Urinary bladder (tissue), 4 donors: ENCODE measurements around the gene SCO1. TPM values are rescaled to one million over a fixed set of nuclear protein-coding genes. Genes with fewer than 3 reads are reported as not detected.
"Not testable (repeated sequence)": the region's sequence is repeated elsewhere in the genome, so short reads cannot be mapped to it uniquely, and the experiment has no call there.

Experiments used
- DNase-seq: peaks from one replicate; pipeline ENCODE4 v3.0.0-alpha.2; 2015; ENCODE audit errors: extremely low spot score
- H3K27ac ChIP-seq: one replicate; pipeline ENCODE4 v1.5.1; 2013; ENCODE audit warnings: low read depth, mild to moderate bottlenecking, moderate library complexity
- H3K36me3 ChIP-seq: one replicate; pipeline ENCODE4 v1.6.1; 2013; ENCODE audit warnings: mild to moderate bottlenecking, moderate library complexity; ENCODE audit not compliant: insufficient read depth
- H3K4me1 ChIP-seq: one replicate; pipeline ENCODE4 v1.6.1; 2013; ENCODE audit warnings: mild to moderate bottlenecking, moderate library complexity; ENCODE audit not compliant: insufficient read depth
- H3K4me3 ChIP-seq: one replicate; pipeline ENCODE4 v1.5.1; 2013; ENCODE audit warnings: low read depth, low read length
- WGBS: extraction: QIAGEN DNeasy Blood & Tissue Kit; methylation state at CpG from one replicate; pipeline ENCODE4 v1.1.7; 2013; 5-methylcytosine and 5-hydroxymethylcytosine counted together
- polyA plus RNA-seq: library from polyadenylated mRNA; stranded (reverse); fragments of 200-250 nt; gene quantifications from one replicate; pipeline ENCODE4 v1.2.3, GENCODE V29; 2013
- total RNA-seq: library from RNA; depleted of rRNA; stranded (reverse); fragments of >200 nt; gene quantifications from one replicate; pipeline ENCODE4 v1.2.3, GENCODE V29; 2014
- donor health status: healthy with polysubstance abuse.
- donor health status: healthy.

The SCO1 gene
- total and polyA plus RNA-seq, 2 donors: 20.5 to 25.1 TPM

- H3K27ac ChIP-seq, H3K4me1 ChIP-seq, H3K36me3 ChIP-seq, H3K4me3 ChIP-seq, DNase-seq: not testable (repeated sequence)
- 87% methylated on average over 6 of the region's 6 CpGs for WGBS
Measured at GRCh38 chr17:10732121-10732520, 34.8 kb upstream of the SCO1 start.

GRCh38 chr17:10731408-10731879, 34.1 kb upstream of the SCO1 start:
- no peak overlapping the region for H3K4me3 ChIP-seq
- H3K27ac ChIP-seq: no peak overlapping the region
- H3K36me3 ChIP-seq: no peaks in the 10 kb centered on the region
- H3K4me1 ChIP-seq: no peaks in the 10 kb centered on the region
- 90% methylated on average over 6 of the region's 6 CpGs for WGBS
- no peak for DNase-seq

GRCh38 chr17:10730247-10730646, 32.9 kb upstream of the SCO1 start:
- H3K4me3 ChIP-seq: peak overlapping the region; percentile 50
- 12% methylated on average over 15 of the region's 15 CpGs for WGBS
- DNase-seq, H3K4me1 ChIP-seq, H3K36me3 ChIP-seq, H3K27ac ChIP-seq: not testable (repeated sequence)

GRCh38 chr17:10729334-10730193, 32.2 kb upstream of the SCO1 start, which contains the start of gene TMEM220:
Gene TMEM220, minus strand, starts transcription at chr17:10730023. Its CDS starts 172 bp downstream, at chr17:10729851.
- WGBS: 1% methylated on average over 79 of the region's 79 CpGs
- Histone ChIP-seq H3K27ac (peak within 1 kb of the TSS; percentile 90), H3K4me3 (peak within 1 kb of the TSS; percentile 50), H3K4me1 (no peaks in the 10 kb centered on the region), H3K36me3 (peaks cover 5% of the 10 kb centered on the region)
- DNase-seq: peak; percentile 17

GRCh38 chr17:10728331-10728892, 31.1 kb upstream of the SCO1 start:
- H3K27ac ChIP-seq: no peak overlapping the region
- H3K36me3 ChIP-seq: peaks cover 5% of the 10 kb centered on the region
- no peaks in the 10 kb centered on the region for H3K4me1 ChIP-seq
- 95% methylated on average over 10 of the region's 10 CpGs for WGBS
- no peak overlapping the region for H3K4me3 ChIP-seq
- DNase-seq: no peak

GRCh38 chr17:10727192-10727591, 29.9 kb upstream of the SCO1 start:
- WGBS: 81% methylated on average over 5 of the region's 5 CpGs
- DNase-seq: no peak
- H3K27ac ChIP-seq: no peak overlapping the region
- no peak overlapping the region for H3K4me3 ChIP-seq
- H3K36me3 ChIP-seq: peaks cover 5% of the 10 kb centered on the region
- H3K4me1 ChIP-seq: no peaks in the 10 kb centered on the region

GRCh38 chr17:10726196-10726595, 28.9 kb upstream of the SCO1 start:
- no peaks in the 10 kb centered on the region for H3K4me1 ChIP-seq
- no peak overlapping the region for H3K27ac ChIP-seq
- no peak for DNase-seq
- H3K4me3 ChIP-seq: no peak overlapping the region
- peaks cover 5% of the 10 kb centered on the region for H3K36me3 ChIP-seq
- 62% methylated on average over 2 of the region's 2 CpGs for WGBS

- DNase-seq: no peak
- Histone ChIP-seq H3K27ac (no peak overlapping the region), H3K4me1 (no peaks in the 10 kb centered on the region), H3K4me3 (no peak overlapping the region), H3K36me3 (peaks cover 5% of the 10 kb centered on the region)
- 92% methylated on average over 3 of the region's 3 CpGs for WGBS
Measured at GRCh38 chr17:10725262-10725661, 27.9 kb upstream of the SCO1 start.

- DNase-seq: no peak
- no peak overlapping the region for H3K4me3 ChIP-seq
- H3K36me3 ChIP-seq: peaks cover 5% of the 10 kb centered on the region
- WGBS: 87% methylated on average over 11 of the region's 11 CpGs
- H3K4me1 ChIP-seq: no peaks in the 10 kb centered on the region
- no peak overlapping the region for H3K27ac ChIP-seq
Measured at GRCh38 chr17:10724546-10725195, 27.3 kb upstream of the SCO1 start.

- H3K4me3 ChIP-seq: no peak overlapping the region
- 44% methylated on average over 1 of the region's 1 CpG for WGBS
- no peak overlapping the region for H3K27ac ChIP-seq
- H3K36me3 ChIP-seq: no peaks in the 10 kb centered on the region
- no peak for DNase-seq
- no peaks in the 10 kb centered on the region for H3K4me1 ChIP-seq
Measured at GRCh38 chr17:10718547-10718946, 21.2 kb upstream of the SCO1 start.

GRCh38 chr17:10716218-10716617, 18.9 kb upstream of the SCO1 start:
- Histone ChIP-seq H3K4me3 (no peak overlapping the region), H3K36me3 (peaks cover 5% of the 10 kb centered on the region), H3K4me1 (no peaks in the 10 kb centered on the region), H3K27ac (no peak overlapping the region)
- 88% methylated on average over 10 of the region's 10 CpGs for WGBS
- no peak for DNase-seq

GRCh38 chr17:10713318-10713717, 16.0 kb upstream of the SCO1 start:
- Histone ChIP-seq H3K36me3 (peaks cover 5% of the 10 kb centered on the region), H3K27ac (no peak overlapping the region), H3K4me1 (no peaks in the 10 kb centered on the region), H3K4me3 (no peak overlapping the region)
- no peak for DNase-seq
- 78% methylated on average over 2 of the region's 2 CpGs for WGBS

- no peaks in the 10 kb centered on the region for H3K4me1 ChIP-seq
- no peak overlapping the region for H3K27ac ChIP-seq
- WGBS: 77% methylated on average over 5 of the region's 5 CpGs
- H3K36me3 ChIP-seq: no peaks in the 10 kb centered on the region
- H3K4me3 ChIP-seq: no peak overlapping the region
- no peak for DNase-seq
Measured at GRCh38 chr17:10705727-10706126, 8.4 kb upstream of the SCO1 start.

- DNase-seq: no peak
- Histone ChIP-seq H3K4me1 (no peaks in the 10 kb centered on the region), H3K4me3 (no peak overlapping the region), H3K27ac (no peak overlapping the region), H3K36me3 (no peaks in the 10 kb centered on the region)
- WGBS: 58% methylated on average over 2 of the region's 2 CpGs
Measured at GRCh38 chr17:10702574-10702973, 5.2 kb upstream of the SCO1 start.
